Activated CD8-positive, alpha-beta memory T cell treated with anti-CD3 and anti-CD28 coated beads, Interleukin-2, amount 50 U/mL, for 48 hours (primary cell): ENCODE results near the gene IL1RAPL2.
"Not testable (repeated sequence)": the region's sequence is repeated elsewhere in the genome, so short reads cannot be mapped to it uniquely, and the experiment has no call there.

Source experiments
- DNase-seq: peaks from one replicate; pipeline ENCODE4 v3.0.0-alpha.2; 2020

The IL1RAPL2 gene

GRCh38 chrX:105190252-105190853, 624.4 kb downstream of the IL1RAPL2 start:
- no peak for DNase-seq

- no peak for DNase-seq
Measured at GRCh38 chrX:105191878-105192277, 625.9 kb downstream of the IL1RAPL2 start.

GRCh38 chrX:105209406-105209805, 643.4 kb downstream of the IL1RAPL2 start:
- no peak for DNase-seq

GRCh38 chrX:105210258-105210657, 644.3 kb downstream of the IL1RAPL2 start:
- no peak for DNase-seq

GRCh38 chrX:105211066-105211575, 645.1 kb downstream of the IL1RAPL2 start:
- DNase-seq: no peak

GRCh38 chrX:105219454-105220401, 653.7 kb downstream of the IL1RAPL2 start:
- no peak for DNase-seq

- no peak for DNase-seq
Measured at GRCh38 chrX:105220636-105221035, 654.6 kb downstream of the IL1RAPL2 start, which contains the start of gene TEX13A. Gene TEX13A (minus strand): TSS chrX:105220694. CDS start chrX:105220397, 297 bp downstream.

GRCh38 chrX:105221374-105221773, 655.4 kb downstream of the IL1RAPL2 start:
- DNase-seq: no peak

GRCh38 chrX:105226499-105226898, 660.5 kb downstream of the IL1RAPL2 start:
- no peak for DNase-seq

GRCh38 chrX:105228602-105229001, 662.6 kb downstream of the IL1RAPL2 start:
- DNase-seq: no peak

GRCh38 chrX:105229146-105229545, 663.1 kb downstream of the IL1RAPL2 start:
- no peak for DNase-seq

GRCh38 chrX:105237407-105237806, 671.4 kb downstream of the IL1RAPL2 start:
- DNase-seq: not testable (repeated sequence)

GRCh38 chrX:105241056-105241455, 675.1 kb downstream of the IL1RAPL2 start:
- no peak for DNase-seq

- no peak for DNase-seq
Measured at GRCh38 chrX:105260291-105261043, 694.5 kb downstream of the IL1RAPL2 start.

GRCh38 chrX:105263171-105263570, 697.2 kb downstream of the IL1RAPL2 start:
- no peak for DNase-seq

GRCh38 chrX:105263801-105264200, 697.8 kb downstream of the IL1RAPL2 start:
- DNase-seq: no peak

- no peak for DNase-seq
Measured at GRCh38 chrX:105265093-105265492, 699.1 kb downstream of the IL1RAPL2 start.

GRCh38 chrX:105266456-105266855, 700.5 kb downstream of the IL1RAPL2 start:
- DNase-seq: no peak

GRCh38 chrX:105267167-105267566, 701.2 kb downstream of the IL1RAPL2 start:
- no peak for DNase-seq

- no peak for DNase-seq
Measured at GRCh38 chrX:105269386-105269785, 703.4 kb downstream of the IL1RAPL2 start.

- no peak for DNase-seq
Measured at GRCh38 chrX:105273326-105273725, 707.3 kb downstream of the IL1RAPL2 start.

- DNase-seq: no peak
Measured at GRCh38 chrX:105274091-105274490, 708.1 kb downstream of the IL1RAPL2 start.

GRCh38 chrX:105277132-105277531, 711.1 kb downstream of the IL1RAPL2 start:
- no peak for DNase-seq
